ENCODE results near the gene SHOX. TPM values are rescaled to one million over a fixed set of nuclear protein-coding genes. Genes with fewer than 3 reads are reported as not detected.
A peak's percentile ranks its signal among the peaks of the same experiment; 100 is the strongest.
"Not testable (repeated sequence)": the region's sequence is repeated elsewhere in the genome, so short reads cannot be mapped to it uniquely, and the experiment has no call there.

Gene SHOX
- polyA plus RNA-seq, 1 experiment, result 22.8 TPM

DNA sequence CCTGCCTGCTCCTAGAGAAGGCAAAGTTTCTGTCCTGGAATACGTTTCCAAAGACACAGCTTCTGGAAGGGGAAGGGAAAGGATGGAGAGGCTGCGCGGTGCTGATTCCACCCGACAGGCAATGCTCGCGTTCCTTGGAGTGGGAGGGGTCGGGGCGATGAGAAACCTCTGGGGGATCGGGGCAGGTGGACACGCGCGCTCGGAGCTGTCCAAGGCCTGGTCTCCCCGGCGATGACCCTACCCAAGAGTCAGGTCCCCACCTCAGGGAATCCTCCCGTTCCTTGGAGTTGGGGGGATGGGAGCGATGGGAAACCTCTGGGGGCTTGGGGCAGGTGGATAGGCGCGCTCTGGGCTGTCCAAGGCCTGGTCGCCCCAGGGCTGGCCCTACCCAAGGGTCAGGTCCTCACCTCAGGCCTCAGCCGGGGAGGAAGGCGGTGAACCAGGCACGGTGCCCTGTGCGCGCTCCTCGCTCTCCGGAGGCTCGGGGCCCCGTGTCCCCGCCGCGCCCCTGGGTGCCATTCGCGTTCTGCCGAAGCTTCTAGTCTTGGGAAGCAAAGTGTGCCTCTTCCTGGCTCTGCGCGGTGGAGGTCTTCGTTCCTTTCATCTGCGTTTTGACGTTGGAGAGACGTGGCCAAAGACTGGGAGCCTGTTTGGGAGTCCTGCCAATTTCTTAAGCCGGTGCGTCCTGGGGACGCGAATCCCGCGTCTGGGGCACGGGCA is 10.6 kb upstream of the SHOX start:
- ChIA-PET POLR2A (no interaction called here), CTCF (no interaction called here)
- Histone ChIP-seq H3K27me3 (ENCODE audit: control insufficient read depth, insufficient read depth, low read length) (no peaks in the 10 kb centered on the region), H3K36me3 (ENCODE audit: control insufficient read depth, insufficient read depth, low read length) (peaks cover 21% of the 10 kb centered on the region), H3K4me3 (ENCODE audit: low read depth, low read length) (peak overlapping the region; percentile 42)
- TF ChIP-seq, protein P1, sequence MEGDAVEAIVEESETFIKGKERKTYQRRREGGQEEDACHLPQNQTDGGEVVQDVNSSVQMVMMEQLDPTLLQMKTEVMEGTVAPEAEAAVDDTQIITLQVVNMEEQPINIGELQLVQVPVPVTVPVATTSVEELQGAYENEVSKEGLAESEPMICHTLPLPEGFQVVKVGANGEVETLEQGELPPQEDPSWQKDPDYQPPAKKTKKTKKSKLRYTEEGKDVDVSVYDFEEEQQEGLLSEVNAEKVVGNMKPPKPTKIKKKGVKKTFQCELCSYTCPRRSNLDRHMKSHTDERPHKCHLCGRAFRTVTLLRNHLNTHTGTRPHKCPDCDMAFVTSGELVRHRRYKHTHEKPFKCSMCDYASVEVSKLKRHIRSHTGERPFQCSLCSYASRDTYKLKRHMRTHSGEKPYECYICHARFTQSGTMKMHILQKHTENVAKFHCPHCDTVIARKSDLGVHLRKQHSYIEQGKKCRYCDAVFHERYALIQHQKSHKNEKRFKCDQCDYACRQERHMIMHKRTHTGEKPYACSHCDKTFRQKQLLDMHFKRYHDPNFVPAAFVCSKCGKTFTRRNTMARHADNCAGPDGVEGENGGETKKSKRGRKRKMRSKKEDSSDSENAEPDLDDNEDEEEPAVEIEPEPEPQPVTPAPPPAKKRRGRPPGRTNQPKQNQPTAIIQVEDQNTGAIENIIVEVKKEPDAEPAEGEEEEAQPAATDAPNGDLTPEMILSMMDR (IDR thresholded peaks at IDR 0.05; ENCODE audit: insufficient read depth, low read depth, low read length), result no peak
- no peak for DNase-seq (ENCODE audit: low read depth)

DNA sequence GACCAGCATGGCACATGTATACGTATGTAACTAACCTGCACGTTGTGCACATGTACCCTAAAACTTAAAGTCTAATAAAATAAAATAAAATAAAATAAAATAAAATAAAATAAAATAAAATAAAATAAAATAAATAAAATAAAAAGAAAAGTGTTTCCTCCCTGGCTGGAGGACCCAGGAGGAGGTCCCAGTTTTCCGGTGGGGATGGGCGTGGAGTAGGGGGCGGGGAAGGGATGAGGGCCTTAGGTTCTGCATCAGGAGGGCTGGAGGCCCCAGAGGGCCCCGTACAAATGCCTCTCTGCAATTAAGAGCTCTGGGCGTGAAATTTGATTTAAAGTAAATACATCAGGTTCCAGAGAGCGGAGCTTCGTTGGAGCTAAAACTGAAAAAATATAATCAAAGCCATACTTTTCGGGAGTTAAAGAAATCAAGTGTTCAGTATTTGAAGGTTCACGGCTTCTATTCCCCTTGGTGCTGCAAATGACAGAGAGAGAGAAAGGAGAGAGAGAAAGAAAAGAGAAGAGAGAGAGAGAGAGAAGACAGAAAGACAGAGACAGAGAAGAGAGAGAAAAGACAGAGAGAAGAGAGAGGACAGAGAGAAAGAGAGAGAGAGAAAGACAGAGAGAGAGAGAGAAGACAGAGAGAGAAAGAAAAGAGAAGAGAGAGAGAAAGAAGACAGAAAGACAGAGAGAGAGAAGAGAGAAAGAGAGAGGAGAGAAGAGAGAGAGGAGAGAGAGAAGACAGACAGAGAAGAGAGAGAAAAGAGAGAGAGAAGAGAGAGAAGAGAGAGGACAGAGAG is 8.7 kb upstream of the SHOX start:
- Histone ChIP-seq H3K27me3 (ENCODE audit: control insufficient read depth, insufficient read depth, low read length) (no peaks in the 10 kb centered on the region), H3K36me3 (ENCODE audit: control insufficient read depth, insufficient read depth, low read length) (peaks cover 16% of the 10 kb centered on the region), H3K4me3 (ENCODE audit: low read depth, low read length) (peak overlapping the region; percentile 19)
- no peak for DNase-seq (ENCODE audit: low read depth)
- CTCF ChIA-PET, result no interaction called here
- TF ChIP-seq, protein P1 (IDR thresholded peaks at IDR 0.05; ENCODE audit: insufficient read depth, low read depth, low read length), result no peak
- POLR2A ChIA-PET, result no interaction called here

DNA sequence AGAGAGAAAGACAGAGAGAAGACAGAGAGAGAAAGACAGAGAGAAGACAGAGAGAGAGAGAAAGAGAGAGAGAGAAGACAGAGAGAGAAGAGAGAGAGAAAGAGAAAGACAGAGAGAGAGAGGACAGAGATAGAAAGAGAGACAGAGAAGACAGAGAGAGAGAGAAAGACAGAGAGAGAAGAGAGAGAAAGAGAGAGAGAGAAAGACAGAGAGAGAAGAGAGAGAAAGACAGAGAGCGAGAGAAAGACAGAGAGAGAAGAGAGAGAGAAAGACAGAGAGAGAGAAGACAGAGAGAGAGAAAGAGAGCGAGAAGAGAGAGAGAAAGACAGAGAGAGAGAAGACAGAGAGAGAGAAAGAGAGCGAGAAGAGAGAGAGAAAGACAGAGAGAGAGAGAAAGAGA is 7.8 kb upstream of the SHOX start:
- POLR2A ChIA-PET; DNase-seq (ENCODE audit: low read depth); H3K27me3 ChIP-seq (ENCODE audit: control insufficient read depth, insufficient read depth, low read length); CTCF ChIA-PET; H3K4me3 ChIP-seq (ENCODE audit: low read depth, low read length): not testable (repeated sequence)
- peaks cover 10% of the 10 kb centered on the region for H3K36me3 ChIP-seq (ENCODE audit: control insufficient read depth, insufficient read depth, low read length)

DNA sequence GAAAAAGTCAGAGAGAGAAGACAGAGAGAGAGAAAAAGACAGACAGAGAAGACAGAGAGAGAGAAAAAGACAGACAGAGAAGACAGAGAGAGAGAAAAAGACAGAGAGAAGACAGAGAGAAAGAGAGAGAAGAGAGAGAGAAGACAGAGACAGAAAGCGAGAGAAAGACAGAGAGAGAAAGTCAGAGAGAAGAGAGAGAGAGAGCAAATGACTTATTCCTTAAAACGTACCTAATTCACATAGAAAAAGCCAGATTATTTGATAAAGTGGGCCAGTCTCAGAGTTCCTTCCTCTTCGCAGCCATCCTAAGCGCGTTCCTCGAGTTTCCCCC is 7.4 kb upstream of the SHOX start:
- H3K27me3 ChIP-seq (ENCODE audit: control insufficient read depth, insufficient read depth, low read length), result no peaks in the 10 kb centered on the region
- TF ChIP-seq, protein P1 (IDR thresholded peaks at IDR 0.05; ENCODE audit: insufficient read depth, low read depth, low read length), result no peak
- no peak for DNase-seq (ENCODE audit: low read depth)
- peaks cover 8% of the 10 kb centered on the region for H3K36me3 ChIP-seq (ENCODE audit: control insufficient read depth, insufficient read depth, low read length)
- ChIA-PET CTCF (no interaction called here), POLR2A (no interaction called here)
- peak overlapping the region; percentile 51 for H3K4me3 ChIP-seq (ENCODE audit: low read depth, low read length)

DNA sequence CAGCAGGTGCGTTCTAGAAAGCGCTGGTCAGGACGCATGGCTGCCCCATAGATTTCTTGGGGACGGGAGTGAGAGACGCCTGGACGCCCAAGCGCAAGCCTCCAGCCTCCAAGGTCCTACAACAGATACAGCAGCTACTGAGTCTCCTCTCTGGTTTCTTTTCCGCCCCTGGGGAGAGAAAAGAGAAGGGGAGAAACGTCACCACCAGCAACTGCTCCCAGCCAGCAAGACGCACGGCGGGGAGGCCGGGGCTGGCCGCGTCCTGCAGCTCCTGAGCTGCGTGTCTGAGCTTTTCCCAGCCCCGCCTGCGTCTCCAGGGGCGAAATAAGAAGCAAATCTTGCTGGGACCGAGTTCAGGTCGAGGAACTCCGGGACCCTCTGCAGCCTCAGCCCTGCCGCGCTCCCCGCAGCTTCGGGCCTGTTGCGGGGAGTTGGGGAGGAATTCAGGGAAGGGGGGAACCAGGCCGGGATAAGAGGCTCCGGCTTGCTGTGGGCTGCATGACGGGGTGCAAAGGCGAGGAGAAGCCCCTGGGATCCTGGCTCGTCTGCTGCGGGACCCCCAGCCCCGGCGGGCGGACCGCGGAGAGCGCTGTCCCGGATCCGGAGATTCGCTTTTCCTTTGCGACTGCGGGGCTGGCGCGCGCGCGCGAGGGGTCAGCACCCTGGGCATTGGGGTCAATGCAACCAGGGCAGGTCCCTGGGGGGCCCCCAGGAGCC is 6.8 kb upstream of the SHOX start:
- ChIA-PET POLR2A (no interaction called here), CTCF (no interaction called here)
- Histone ChIP-seq H3K36me3 (ENCODE audit: control insufficient read depth, insufficient read depth, low read length) (peaks cover 7% of the 10 kb centered on the region), H3K27me3 (ENCODE audit: control insufficient read depth, insufficient read depth, low read length) (no peaks in the 10 kb centered on the region), H3K4me3 (ENCODE audit: low read depth, low read length) (peak overlapping the region; percentile 51)
- no peak for DNase-seq (ENCODE audit: low read depth)
- TF ChIP-seq, protein P1 (IDR thresholded peaks at IDR 0.05; ENCODE audit: insufficient read depth, low read depth, low read length), result no peak
